GM23248 (cell line): ENCODE data around the gene CFAP20DC.

Source experiments
- EZH2 ChIP-seq: fragments of 200-600 bp; sonication (generic); IDR thresholded peaks from 2 replicates; pipeline ENCODE4 v1.6.1; 2018; ENCODE audit warnings: antibody characterized with exemption, mild to moderate bottlenecking; ENCODE audit not compliant: insufficient read depth, poor library complexity, severe bottlenecking
- EZH2phosphoT487 ChIP-seq: fragments of 200-600 bp; sonication (generic); IDR thresholded peaks from 2 replicates; pipeline ENCODE4 v1.6.1; 2018; ENCODE audit warnings: antibody characterized with exemption, moderate library complexity, mild to moderate bottlenecking, low read depth; ENCODE audit not compliant: insufficient read depth

GRCh38 chr3:58799271-58799670, 250.6 kb downstream of the CFAP20DC start:
- TF ChIP-seq EZH2phosphoT487 (no peak), EZH2 (no peak)
